HepG2 (cell line): ENCODE data around the gene BABAM2. TPM values are rescaled to one million over a fixed set of nuclear protein-coding genes. Genes with fewer than 3 reads are reported as not detected.

Source experiments
- ATAC-seq: fragments of 200-7000 bp; cut with Tn5 transposase; 3 replicates; pipeline ENCODE4 v1.9.1; 2020; ENCODE audit warnings: mild to moderate bottlenecking, moderate library complexity
- BruUV-seq: library from RNA; stranded (reverse); fragments of 400-500 nt; replicated peaks from 2 replicates; lab custom pipeline; 2021; lab: Mats Ljungman, UMichigan
- CTCF ChIA-PET: fragments of 300-600 bp; formaldehyde crosslinking; extraction: SDS; loops from one replicate; lab custom pipeline; 2021; ENCODE audit warnings: low total read pairs, inconsistent platforms, low intra/inter-chr PET ratio; lab: Yijun Ruan, JAX
- POLR2A ChIA-PET: fragments of 350-600 bp; sonication (Branson Sonifier 250); formaldehyde crosslinking; loops from one replicate; lab custom pipeline; 2020; ENCODE audit warnings: antibody characterized with exemption, inconsistent platforms; lab: Yijun Ruan, JAX
- DNase-seq: peaks from one replicate; pipeline ENCODE4 v3.0.0-alpha.2; 2015; ENCODE audit warnings: low spot score
- FAIRE-seq: peaks from 3 replicates; lab custom pipeline; 2011; peaks lifted over from hg19 to GRCh38; lab: Jason Lieb, UNC
- H2AFZ ChIP-seq: one replicate; pipeline ENCODE4 v1.6.1; 2011; ENCODE audit warnings: low read length, inconsistent platforms
- H3K27ac ChIP-seq: fragments of 300-600 bp; 3 replicates; pipeline ENCODE4 v1.8.0; 2011; ENCODE audit warnings: mixed run types, mild to moderate bottlenecking, mixed read lengths, low read length, inconsistent platforms; ENCODE audit not compliant: insufficient read depth; ENCODE audit errors: extremely low read length
- H3K27me3 ChIP-seq, 2 experiments: fragments of 200-600 bp in 1 of 2; 2 replicates in 1 of 2; 3 replicates in 1 of 2; pipeline versions ENCODE4 v1.6.0 to v1.8.0; 2011; ENCODE audit warnings: low read length in 2 of 2, mild to moderate bottlenecking in 2 of 2, moderate library complexity in 2 of 2, inconsistent platforms in 1 of 2; ENCODE audit not compliant: insufficient read depth in 2 of 2, control insufficient read depth in 1 of 2
- H3K36me3 ChIP-seq, 2 experiments: fragments of 200-600 bp in 1 of 2; replicated peaks in 1 of 2; 2 replicates in 1 of 2; 3 replicates in 1 of 2; pipeline versions ENCODE4 v1.5.1 to v1.8.0; 2011; ENCODE audit warnings: low read length in 2 of 2, inconsistent platforms in 1 of 2; ENCODE audit not compliant: insufficient read depth in 2 of 2, control insufficient read depth in 1 of 2
- H3K4me1 ChIP-seq: 2 replicates; pipeline ENCODE4 v1.5.1; 2012; ENCODE audit warnings: low read length, inconsistent platforms; ENCODE audit not compliant: insufficient read depth
- H3K4me2 ChIP-seq: 2 replicates; pipeline ENCODE4 v1.6.0; 2011; ENCODE audit warnings: low read depth, low read length, inconsistent platforms
- H3K4me3 ChIP-seq, 3 experiments: fragments of 200-600 bp in 1 of 3; sonication (generic), shearing (Covaris generic) in 1 of 3; replicated peaks in 1 of 3; 2 replicates each; pipeline ENCODE4 v1.5.1; 2011 to 2016; ENCODE audit warnings: low read length in 3 of 3, inconsistent platforms in 2 of 3, low read depth in 2 of 3, mild to moderate bottlenecking in 2 of 3, control low read depth in 1 of 3, mixed read lengths in 1 of 3; ENCODE audit not compliant: insufficient read depth in 1 of 3
- H3K79me2 ChIP-seq: one replicate; pipeline ENCODE4 v1.6.1; 2011; ENCODE audit warnings: low read length, inconsistent platforms; ENCODE audit not compliant: insufficient read depth
- H3K9ac ChIP-seq: 2 replicates; pipeline ENCODE4 v1.6.0; 2011; ENCODE audit warnings: mild to moderate bottlenecking, low read depth, low read length, inconsistent platforms; ENCODE audit not compliant: insufficient read depth
- H3K9me3 ChIP-seq: 2 replicates; pipeline ENCODE4 v1.5.1; 2012; ENCODE audit warnings: mild to moderate bottlenecking, low read length
- H4K20me1 ChIP-seq: 2 replicates; pipeline ENCODE4 v1.6.0; 2011; ENCODE audit warnings: inconsistent platforms, mild to moderate bottlenecking, low read length, moderate library complexity; ENCODE audit not compliant: insufficient read depth
- BHLHE40 ChIP-seq: IDR thresholded peaks from 2 replicates; pipeline ENCODE4 v1.6.1; 2011; ENCODE audit warnings: low read length, improper control_type of control experiment
- GPN1 ChIP-seq: sonication (generic); formaldehyde crosslinking; IDR thresholded peaks from 2 replicates; pipeline ENCODE4 v1.5.1; 2020; ENCODE audit warnings: missing genetic modification reagents, borderline replicate concordance
- HNRNPUL1 ChIP-seq: fragments of 200-400 bp; formaldehyde crosslinking; IDR thresholded peaks from 2 replicates; pipeline ENCODE4 v1.6.1; 2017; ENCODE audit warnings: low read depth, mild to moderate bottlenecking, low read length, moderate library complexity
- MED1 ChIP-seq: sonication (generic); formaldehyde crosslinking; IDR thresholded peaks from 2 replicates; pipeline ENCODE4 v1.4.0; 2020; ENCODE audit warnings: missing genetic modification reagents
- NFE2L2 ChIP-seq: fragments of 150-350 bp; IDR thresholded peaks from 2 replicates; pipeline ENCODE4 v1.6.1; 2014; ENCODE audit warnings: low read length
- TBP ChIP-seq: sonication (generic); formaldehyde crosslinking; IDR thresholded peaks from 2 replicates; pipeline ENCODE4 v1.5.0; 2020; ENCODE audit warnings: missing genetic modification reagents
- ZFP1 ChIP-seq: IDR thresholded peaks from 2 replicates; pipeline ENCODE4 v1.6.1; 2016
- ZIK1 ChIP-seq: sonication (generic); formaldehyde crosslinking; IDR thresholded peaks from 2 replicates; pipeline ENCODE4 v1.5.0; 2020; ENCODE audit warnings: mild to moderate bottlenecking, low read depth, missing genetic modification reagents, borderline replicate concordance
- ZNF570 ChIP-seq: sonication (generic); formaldehyde crosslinking; IDR thresholded peaks from 2 replicates; pipeline ENCODE4 v1.4.0; 2020; ENCODE audit warnings: mild to moderate bottlenecking, missing genetic modification reagents, borderline replicate concordance
- WGBS: methylation state at CpG from one replicate; pipeline ENCODE4 v1.1.6; 2017; ENCODE audit warnings: low lambda C conversion rate; 5-methylcytosine and 5-hydroxymethylcytosine counted together
- in situ Hi-C: cut with HindIII; loops from 2 replicates; pipeline ENCODE4 v1.10.0; 2017; ENCODE audit warnings: low pct_unique_long_range_greater_than_20kb; ENCODE audit not compliant: extremely low pct_ligation_motif_present
- intact Hi-C: fragments of 100-400 bp; cut with micrococcal nuclease; formaldehyde crosslinking; loops from one replicate; pipeline ENCODE4 v1.10.0; 2022; ENCODE audit not compliant: unreplicated experiment
- polyA plus RNA-seq, 8 experiments: library from polyadenylated mRNA; depleted of rRNA in 3 of 8; stranded (reverse) in 7 of 8; unstranded in 1 of 8; fragments of >200 nt; fragmentation: Illumina TruSeq in 4 of 8; extraction: Trizol in 4 of 8; gene quantifications; 2 replicates each; pipeline versions ENCODE4 v1.2.1 to v1.2.3, GENCODE V29; 2011 to 2016; ENCODE audit warnings: low read depth in 4 of 8, missing spikeins in 1 of 8, mixed read lengths in 1 of 8; ENCODE audit not compliant: insufficient read depth in 1 of 8
- total RNA-seq, 5 experiments: library from RNA; depleted of rRNA; stranded (reverse); fragments of >200 nt; fragmentation: Illumina TruSeq; extraction: Trizol; gene quantifications; 2 replicates each; pipeline ENCODE4 v1.2.3, GENCODE V29; 2016; ENCODE audit warnings: low read depth in 1 of 5
- TF ChIP-seq, protein P1 (sequence below): sonication (generic); formaldehyde crosslinking; IDR thresholded peaks from 2 replicates; pipeline ENCODE4 v1.5.0; 2020; ENCODE audit warnings: missing genetic modification reagents
- TF ChIP-seq, protein P2 (sequence below): IDR thresholded peaks from 2 replicates; pipeline ENCODE4 v1.6.1; 2018; ENCODE audit warnings: missing genetic modification reagents, mild to moderate bottlenecking, missing compliant biosample characterization
- TF ChIP-seq, protein P3 (sequence below): sonication (generic); formaldehyde crosslinking; IDR thresholded peaks from one replicate; pipeline ENCODE4 v1.5.1; 2020; ENCODE audit warnings: mild to moderate bottlenecking, missing genetic modification reagents; ENCODE audit errors: not compliant biosample characterization

BABAM2 gene
- total and polyA plus RNA-seq, 2 of the 13 experiments (the other 11 are each of a cell fraction or from before 2014, with no cell fraction given), result 24.9 to 28.0 TPM

DNA sequence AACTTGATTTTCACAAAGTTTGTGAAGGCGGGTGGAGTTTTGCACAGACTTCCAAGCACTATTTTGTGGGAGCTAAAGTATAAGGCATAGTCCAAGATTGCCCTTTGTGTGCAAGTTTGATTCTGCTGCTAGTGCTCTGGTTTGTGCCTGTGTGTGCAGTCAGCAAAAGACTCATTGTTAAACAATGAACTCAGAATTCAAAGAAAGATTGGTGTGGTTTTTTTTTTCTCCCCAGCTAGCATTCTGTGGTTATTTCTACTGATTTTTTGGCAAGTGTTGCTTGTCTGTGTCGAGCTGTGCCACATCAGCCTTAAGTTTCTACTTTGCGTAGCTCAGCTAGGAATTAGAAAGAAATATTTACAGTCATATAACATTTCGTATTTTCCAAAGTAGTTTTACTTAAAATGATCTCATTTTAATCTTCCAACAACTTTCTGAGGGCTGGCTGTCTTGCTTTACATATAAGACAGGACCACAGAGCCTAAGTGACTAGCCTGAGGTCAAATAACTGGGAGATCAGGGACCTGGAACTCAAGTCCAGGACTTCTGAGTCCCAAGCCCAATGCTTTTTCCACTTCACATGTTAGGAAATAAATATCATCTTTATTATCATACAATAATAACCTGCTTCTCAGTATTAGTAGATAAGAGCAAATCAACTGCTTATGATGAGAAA, 69.8 kb downstream of the BABAM2 start:
- Histone ChIP-seq H3K9me3 (0 out of 2 replicates have a peak, but pooled peaks cover 4% of the 10 kb centered on the region), H2AFZ (no peak overlapping the region), H3K79me2 (no peaks in the 10 kb centered on the region), H3K4me3 (no peak overlapping the region), H3K36me3 (no peaks in the 10 kb centered on the region), H3K9ac (no peak overlapping the region), H3K4me2 (no peak overlapping the region), H3K27ac (no peak overlapping the region), H3K27me3 (no peaks in the 10 kb centered on the region), H4K20me1 (no peaks in the 10 kb centered on the region), H3K4me1 (peaks cover 28% of the 10 kb centered on the region)
- FAIRE-seq (no peak), DNase-seq (no peak), ATAC-seq (no peak)
- CTCF ChIA-PET, result no interaction called here
- POLR2A ChIA-PET, result no interaction called here
- in situ Hi-C loops, result no loop called here
- 90% methylated on average over 4 of the region's 4 CpGs for WGBS
- intact Hi-C loops, result no loop called here
- no TSS peak for BruUV-seq
- no peak for TF ChIP-seq HNRNPUL1
- TF ChIP-seq TBP (CRISPR knock-in tag), result no peak
- TF ChIP-seq, protein P1, sequence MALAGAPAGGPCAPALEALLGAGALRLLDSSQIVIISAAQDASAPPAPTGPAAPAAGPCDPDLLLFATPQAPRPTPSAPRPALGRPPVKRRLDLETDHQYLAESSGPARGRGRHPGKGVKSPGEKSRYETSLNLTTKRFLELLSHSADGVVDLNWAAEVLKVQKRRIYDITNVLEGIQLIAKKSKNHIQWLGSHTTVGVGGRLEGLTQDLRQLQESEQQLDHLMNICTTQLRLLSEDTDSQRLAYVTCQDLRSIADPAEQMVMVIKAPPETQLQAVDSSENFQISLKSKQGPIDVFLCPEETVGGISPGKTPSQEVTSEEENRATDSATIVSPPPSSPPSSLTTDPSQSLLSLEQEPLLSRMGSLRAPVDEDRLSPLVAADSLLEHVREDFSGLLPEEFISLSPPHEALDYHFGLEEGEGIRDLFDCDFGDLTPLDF (CRISPR knock-in tag), result no peak
- TF ChIP-seq NFE2L2, result no peak
- no peak for TF ChIP-seq GPN1
- TF ChIP-seq BHLHE40, result no peak
- TF ChIP-seq, protein P2, sequence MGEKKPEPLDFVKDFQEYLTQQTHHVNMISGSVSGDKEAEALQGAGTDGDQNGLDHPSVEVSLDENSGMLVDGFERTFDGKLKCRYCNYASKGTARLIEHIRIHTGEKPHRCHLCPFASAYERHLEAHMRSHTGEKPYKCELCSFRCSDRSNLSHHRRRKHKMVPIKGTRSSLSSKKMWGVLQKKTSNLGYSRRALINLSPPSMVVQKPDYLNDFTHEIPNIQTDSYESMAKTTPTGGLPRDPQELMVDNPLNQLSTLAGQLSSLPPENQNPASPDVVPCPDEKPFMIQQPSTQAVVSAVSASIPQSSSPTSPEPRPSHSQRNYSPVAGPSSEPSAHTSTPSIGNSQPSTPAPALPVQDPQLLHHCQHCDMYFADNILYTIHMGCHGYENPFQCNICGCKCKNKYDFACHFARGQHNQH (CRISPR knock-in tag), result no peak
- TF ChIP-seq MED1 (CRISPR knock-in tag), result no peak
- TF ChIP-seq, protein P3, sequence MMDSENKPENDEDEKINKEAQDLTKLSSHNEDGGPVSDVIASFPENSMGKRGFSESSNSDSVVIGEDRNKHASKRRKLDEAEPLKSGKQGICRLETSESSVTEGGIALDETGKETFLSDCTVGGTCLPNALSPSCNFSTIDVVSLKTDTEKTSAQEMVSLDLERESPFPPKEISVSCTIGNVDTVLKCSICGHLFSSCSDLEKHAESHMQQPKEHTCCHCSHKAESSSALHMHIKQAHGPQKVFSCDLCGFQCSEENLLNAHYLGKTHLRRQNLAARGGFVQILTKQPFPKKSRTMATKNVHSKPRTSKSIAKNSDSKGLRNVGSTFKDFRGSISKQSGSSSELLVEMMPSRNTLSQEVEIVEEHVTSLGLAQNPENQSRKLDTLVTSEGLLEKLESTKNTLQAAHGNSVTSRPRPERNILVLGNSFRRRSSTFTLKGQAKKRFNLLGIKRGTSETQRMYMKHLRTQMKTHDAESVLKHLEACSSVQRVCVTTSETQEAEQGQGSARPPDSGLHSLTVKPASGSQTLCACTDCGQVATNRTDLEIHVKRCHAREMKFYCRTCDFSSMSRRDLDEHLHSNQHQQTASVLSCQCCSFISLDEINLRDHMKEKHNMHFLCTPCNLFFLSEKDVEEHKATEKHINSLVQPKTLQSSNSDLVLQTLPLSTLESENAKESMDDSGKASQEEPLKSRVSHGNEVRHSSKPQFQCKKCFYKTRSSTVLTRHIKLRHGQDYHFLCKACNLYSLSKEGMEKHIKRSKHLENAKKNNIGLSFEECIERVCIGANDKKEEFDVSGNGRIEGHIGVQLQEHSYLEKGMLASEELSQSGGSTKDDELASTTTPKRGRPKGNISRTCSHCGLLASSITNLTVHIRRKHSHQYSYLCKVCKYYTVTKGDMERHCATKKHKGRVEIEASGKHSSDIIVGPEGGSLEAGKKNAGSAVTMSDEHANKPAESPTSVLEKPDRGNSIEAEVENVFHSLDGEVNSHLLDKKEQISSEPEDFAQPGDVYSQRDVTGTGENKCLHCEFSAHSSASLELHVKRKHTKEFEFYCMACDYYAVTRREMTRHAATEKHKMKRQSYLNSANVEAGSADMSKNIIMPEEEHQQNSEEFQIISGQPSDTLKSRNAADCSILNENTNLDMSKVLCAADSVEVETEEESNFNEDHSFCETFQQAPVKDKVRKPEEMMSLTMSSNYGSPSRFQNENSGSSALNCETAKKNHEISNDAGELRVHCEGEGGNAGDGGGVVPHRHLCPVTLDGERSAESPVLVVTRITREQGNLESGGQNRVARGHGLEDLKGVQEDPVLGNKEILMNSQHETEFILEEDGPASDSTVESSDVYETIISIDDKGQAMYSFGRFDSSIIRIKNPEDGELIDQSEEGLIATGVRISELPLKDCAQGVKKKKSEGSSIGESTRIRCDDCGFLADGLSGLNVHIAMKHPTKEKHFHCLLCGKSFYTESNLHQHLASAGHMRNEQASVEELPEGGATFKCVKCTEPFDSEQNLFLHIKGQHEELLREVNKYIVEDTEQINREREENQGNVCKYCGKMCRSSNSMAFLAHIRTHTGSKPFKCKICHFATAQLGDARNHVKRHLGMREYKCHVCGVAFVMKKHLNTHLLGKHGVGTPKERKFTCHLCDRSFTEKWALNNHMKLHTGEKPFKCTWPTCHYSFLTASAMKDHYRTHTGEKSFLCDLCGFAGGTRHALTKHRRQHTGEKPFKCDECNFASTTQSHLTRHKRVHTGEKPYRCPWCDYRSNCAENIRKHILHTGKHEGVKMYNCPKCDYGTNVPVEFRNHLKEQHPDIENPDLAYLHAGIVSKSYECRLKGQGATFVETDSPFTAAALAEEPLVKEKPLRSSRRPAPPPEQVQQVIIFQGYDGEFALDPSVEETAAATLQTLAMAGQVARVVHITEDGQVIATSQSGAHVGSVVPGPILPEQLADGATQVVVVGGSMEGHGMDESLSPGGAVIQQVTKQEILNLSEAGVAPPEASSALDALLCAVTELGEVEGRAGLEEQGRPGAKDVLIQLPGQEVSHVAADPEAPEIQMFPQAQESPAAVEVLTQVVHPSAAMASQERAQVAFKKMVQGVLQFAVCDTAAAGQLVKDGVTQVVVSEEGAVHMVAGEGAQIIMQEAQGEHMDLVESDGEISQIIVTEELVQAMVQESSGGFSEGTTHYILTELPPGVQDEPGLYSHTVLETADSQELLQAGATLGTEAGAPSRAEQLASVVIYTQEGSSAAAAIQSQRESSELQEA (CRISPR knock-in tag), result no peak
- TF ChIP-seq ZIK1 (CRISPR knock-in tag), result no peak
- no peak for TF ChIP-seq ZNF570 (CRISPR knock-in tag)
- no peak for TF ChIP-seq ZFP1
